IMR-90 (cell line): ENCODE results near the gene ROCK2.

Source experiments
- MAFK ChIP-seq: IDR thresholded peaks from 2 replicates; pipeline ENCODE4 v1.6.1; 2012; ENCODE audit warnings: low read depth, low read length, improper control_type of control experiment
- TF ChIP-seq, protein P1 (sequence below): conservative IDR thresholded peaks from 2 replicates; pipeline ENCODE4 v1.5.1; 2012; ENCODE audit warnings: mild to moderate bottlenecking, low read depth, low read length, improper control_type of control experiment

DNA sequence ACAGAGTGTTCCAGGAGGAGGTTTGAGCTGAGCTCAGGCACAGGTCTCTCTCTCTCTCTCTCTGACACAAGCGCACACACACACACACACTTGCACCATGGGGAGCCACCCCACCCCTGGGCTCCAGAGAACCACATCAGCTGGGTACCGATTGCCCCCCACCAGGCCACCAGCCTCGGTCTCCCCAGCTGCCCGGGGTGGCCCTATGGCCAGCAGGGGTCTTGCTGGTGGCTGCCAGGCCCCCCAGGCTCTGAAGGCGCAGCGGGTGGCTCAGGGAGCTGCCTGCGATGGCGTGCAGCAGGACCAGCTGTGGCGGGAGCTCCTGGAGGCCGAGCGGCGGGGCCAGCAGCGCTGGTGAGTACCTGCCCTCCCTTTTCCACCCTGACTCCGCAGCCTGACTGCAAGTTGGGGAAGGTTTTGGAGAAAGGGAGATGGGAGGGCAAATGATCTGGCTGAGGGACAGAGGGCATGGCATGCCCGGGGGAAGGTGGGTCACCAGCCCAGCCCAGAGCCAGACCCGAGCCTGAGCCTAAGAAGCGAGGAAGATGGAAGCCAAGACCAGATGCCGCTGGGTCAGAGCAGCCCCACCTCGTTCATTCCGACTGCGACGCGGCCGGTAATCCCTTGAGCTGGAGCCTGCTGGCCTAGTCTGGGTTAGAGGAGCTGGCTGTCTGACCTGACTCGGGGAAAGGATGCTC lies 211.0 kb downstream of the ROCK2 start:
- TF ChIP-seq, protein P1, sequence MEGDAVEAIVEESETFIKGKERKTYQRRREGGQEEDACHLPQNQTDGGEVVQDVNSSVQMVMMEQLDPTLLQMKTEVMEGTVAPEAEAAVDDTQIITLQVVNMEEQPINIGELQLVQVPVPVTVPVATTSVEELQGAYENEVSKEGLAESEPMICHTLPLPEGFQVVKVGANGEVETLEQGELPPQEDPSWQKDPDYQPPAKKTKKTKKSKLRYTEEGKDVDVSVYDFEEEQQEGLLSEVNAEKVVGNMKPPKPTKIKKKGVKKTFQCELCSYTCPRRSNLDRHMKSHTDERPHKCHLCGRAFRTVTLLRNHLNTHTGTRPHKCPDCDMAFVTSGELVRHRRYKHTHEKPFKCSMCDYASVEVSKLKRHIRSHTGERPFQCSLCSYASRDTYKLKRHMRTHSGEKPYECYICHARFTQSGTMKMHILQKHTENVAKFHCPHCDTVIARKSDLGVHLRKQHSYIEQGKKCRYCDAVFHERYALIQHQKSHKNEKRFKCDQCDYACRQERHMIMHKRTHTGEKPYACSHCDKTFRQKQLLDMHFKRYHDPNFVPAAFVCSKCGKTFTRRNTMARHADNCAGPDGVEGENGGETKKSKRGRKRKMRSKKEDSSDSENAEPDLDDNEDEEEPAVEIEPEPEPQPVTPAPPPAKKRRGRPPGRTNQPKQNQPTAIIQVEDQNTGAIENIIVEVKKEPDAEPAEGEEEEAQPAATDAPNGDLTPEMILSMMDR, result no peak
- no peak for TF ChIP-seq MAFK
